ENCODE measurements around the gene MLH3.

Gene MLH3

GRCh38 chr14:74982661-74983060 is 68.6 kb downstream of the MLH3 start:
- no peak for DNase-seq

- DNase-seq: no peak
These were observed 69.4 kb downstream of the MLH3 start for GRCh38 chr14:74981833-74982232.

- no peak for DNase-seq
These were observed 69.8 kb downstream of the MLH3 start for GRCh38 chr14:74981462-74981782.

GRCh38 chr14:74980731-74981461 is 70.4 kb downstream of the MLH3 start:
- DNase-seq: no peak

DNA sequence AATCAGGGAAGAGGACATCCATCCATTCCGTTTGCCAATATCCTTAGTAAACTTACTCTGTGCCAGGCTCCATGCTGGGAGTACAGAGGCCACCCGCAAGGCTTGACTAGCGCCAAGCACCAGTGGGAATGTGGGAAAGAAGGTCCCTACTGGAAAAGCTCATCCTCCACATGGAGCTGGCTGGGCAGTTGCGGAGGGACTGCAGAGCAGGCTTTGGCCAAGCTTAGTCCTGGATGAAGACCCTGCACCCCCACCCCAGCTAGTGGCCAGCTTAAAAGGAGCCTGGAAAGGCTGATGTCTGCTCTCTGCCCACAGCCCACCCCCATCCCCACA is 70.9 kb downstream of the MLH3 start:
- DNase-seq: no peak

DNA sequence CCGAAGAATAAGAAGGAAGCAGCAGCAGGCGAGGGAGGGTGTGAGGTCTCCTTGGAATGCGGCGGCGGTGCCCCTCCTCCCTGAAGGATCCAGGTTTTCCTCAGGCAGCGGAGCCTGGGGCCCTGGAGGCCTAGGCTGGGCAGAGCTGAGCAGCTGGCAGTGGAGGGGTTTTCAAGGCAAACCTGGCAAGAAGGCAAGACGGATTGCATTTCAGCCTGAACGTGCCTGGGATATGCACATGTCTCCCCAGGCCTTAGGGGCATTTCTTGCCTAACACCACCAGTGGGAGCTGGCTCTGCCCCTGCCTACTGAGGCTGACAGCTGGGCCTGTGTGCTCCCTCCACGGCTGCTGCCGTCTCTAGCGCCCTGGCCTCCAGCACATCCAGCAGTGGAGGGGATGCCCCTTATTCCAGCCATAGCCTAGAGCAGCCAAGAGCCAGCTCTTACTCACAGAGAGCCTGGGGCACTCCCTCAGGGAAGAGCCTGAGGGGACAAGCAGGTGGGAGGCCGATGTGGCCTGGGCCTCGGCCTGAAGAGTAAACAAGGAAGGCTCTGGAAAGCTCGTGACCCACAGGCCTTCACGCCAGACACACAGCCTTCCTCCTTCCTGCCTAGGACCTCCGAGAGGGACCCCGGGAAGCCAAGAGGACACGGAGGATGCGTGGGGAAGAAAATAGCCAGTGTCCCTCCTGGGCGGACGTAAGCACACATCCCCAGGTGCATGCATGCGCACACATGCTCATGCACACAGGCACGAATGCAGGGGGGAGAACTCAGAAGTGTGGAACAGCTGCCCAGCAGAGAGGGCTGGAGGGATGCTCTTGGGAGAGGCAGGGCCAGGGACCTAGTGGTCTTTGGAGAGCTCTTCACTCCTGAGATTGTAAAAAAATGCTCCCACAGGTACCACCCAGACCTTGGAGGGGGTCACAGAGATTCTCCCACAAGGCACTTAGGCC is 71.5 kb downstream of the MLH3 start:
- no peak for DNase-seq

DNA sequence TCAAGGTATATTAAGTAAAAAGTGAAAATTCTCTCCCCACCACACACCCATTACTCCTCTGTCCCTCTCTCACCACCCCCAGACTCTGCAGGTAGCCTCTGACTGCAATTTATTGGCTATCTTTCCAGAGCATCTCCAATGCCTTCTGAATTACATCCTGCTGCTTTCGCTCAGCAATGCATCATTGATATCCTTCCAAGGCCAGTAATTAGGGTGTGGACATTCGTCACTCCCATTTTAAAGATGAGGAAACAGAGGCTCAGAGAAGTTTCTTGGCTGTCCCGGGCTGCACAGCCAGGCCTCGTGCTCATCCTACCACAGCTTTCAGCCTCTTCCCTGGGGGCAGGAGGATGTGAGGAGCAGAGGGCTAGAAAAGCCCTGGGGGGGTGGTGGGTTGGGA is 72.2 kb downstream of the MLH3 start:
- no peak for DNase-seq

DNA sequence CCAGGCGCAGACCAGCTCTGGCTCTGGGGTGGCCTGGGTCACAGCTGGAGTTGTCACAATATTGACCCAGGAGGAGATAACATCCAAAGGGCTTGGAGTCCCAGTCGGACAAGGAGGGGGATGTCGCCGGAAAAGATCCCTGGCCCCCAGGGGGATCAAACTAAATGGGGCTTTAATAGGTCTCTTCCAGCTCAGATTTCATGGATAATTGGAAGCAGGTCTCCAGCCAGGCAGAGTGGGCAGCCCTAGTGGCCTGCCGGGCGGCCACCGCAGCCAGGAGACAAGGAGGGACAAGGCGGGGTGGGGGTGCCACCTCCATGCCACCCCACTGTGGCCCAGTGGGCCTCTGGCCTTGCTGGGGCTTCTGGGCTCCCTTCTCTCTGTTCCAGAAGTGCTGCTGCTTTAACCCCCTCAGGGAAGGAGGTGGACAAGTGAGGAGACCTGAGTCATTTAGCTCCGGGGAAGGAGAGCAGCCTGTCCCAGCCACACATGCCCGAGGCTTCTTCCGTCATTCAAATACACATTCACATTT is 72.8 kb downstream of the MLH3 start:
- DNase-seq: no peak

DNA sequence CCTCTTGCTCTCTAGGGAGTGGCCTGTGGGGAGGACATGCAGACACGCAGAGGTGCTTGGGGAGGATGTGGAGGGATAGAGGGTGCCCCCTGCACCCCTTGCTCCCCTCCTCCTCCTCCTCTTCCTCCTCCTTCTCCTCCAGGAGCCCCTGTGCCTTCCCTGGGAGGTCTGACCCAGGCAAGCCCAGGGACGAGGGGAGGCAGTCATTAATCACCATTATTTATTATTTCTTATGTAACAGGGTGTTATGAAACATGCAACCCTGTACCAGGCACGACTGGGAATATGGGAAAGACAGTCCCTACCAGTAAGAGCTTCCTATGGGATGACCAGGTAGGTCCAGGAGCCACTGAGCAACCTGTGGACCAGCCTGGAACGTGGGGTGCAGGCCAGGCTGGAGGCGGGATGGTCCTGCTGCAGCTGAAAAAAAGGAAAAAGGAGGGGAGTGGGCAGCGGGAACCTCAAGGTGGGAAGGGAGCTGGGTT is 73.3 kb downstream of the MLH3 start:
- DNase-seq: no peak

DNA sequence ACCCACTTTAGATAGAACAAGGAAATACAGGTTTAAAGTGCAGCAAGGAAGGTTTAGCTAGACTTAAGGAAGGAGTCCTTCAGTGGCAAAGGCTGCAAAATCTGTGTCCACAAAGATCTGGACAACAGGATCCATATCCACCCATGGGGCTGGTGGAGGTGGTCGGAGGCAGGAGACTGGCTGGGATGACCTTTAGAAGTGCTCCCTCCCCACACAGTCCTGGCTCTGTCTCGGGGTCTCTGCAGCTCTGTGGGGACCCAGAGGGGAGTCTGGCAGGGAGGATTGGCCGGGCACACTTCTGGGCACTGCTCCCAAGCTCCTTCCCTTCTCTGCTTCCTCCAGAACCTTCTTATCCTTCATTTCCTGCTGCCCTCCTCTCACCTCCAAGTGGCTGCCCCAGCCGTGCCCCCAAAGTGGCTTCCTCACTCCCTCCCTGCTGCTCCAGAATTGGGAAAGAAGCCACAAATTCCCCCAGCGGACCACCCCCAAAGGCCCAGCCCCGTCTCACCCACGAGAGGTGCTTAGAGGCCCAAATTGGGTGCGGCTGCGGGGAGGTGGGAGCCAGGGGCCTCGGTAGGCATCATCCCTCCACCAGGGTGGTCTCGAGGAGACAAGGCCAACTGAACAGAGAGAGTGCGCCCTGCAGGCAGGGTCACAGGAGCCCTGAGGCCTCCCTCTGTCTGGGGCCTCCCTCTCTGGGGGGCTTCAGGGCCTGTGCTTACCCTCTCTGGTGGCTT is 73.9 kb downstream of the MLH3 start:
- DNase-seq: no peak

DNA sequence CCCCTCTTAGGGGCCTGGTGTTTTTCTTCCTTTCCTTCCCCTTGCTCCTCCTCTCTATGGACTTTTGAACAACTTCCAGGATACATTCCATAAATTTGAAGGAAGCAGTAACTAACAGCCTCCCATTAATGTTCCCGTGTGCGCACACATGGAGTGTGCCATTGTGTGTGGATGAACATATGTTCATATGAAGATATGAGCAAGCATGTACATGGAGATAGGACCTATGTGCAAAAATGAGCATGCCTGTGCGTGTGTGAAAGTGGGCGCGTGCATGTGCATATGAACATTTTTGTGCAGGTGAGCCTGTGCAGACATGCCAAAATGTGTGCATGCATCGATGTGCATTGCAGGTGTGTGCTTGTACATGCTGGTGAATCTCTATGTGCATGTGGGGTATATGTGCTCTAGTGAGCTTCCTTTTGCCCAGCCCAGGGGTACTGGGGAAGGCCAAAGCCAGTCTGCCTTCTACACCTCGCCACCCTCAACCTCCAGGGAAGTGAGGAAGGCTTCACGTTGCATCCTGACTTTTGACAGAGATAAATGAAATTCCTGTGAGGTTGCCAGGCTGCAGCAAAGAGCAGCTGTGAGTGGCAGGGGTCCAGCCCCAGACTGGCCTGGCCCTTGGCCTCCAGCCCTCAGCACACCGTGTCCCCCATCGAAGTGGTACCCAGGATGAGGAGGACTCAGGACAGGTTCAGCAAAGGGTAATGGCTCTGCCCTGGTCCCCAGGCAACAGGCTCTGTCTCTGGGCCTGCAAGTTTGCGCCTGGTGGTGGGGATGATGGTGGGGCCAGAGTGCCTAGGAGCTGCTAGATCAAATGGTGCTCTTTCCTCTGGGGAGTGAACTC is 74.8 kb downstream of the MLH3 start:
- no peak for DNase-seq

DNA sequence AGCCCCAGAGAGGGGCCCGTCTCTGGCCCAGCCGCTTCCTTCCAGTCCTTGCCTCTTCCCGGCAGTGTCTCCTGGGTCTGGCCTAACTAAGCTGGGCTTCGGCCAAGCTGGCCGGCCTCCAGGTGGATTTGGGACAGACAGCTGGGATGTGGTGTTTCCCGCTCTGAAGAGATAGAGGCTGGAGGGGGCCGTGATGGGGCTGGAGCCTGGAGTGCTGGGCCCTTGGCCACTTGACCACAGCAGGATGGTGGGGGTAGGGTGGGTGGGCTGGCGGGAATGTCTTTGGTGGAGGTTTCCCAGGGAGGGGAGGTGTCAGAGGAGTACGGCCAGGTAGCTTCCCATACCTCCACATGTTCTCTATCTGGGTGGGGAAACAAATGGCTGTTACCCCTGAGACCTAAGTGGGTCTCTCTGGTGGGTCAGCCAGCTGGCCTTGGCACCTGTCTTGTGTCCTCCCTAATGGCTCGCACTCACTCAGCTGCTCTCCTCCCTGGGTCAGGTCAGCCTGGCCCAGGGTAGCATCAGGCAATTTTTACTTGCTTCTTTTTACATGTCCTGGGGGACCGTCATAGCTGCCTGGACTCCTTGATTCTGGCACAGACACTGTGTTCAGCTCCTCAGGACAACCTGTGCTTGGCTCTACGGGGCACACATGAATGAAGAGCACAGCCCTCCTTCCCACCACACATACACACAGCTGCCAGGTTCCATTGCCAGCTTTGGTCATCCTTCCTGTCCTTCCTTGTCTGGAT is 76.0 kb downstream of the MLH3 start:
- no peak for DNase-seq

DNA sequence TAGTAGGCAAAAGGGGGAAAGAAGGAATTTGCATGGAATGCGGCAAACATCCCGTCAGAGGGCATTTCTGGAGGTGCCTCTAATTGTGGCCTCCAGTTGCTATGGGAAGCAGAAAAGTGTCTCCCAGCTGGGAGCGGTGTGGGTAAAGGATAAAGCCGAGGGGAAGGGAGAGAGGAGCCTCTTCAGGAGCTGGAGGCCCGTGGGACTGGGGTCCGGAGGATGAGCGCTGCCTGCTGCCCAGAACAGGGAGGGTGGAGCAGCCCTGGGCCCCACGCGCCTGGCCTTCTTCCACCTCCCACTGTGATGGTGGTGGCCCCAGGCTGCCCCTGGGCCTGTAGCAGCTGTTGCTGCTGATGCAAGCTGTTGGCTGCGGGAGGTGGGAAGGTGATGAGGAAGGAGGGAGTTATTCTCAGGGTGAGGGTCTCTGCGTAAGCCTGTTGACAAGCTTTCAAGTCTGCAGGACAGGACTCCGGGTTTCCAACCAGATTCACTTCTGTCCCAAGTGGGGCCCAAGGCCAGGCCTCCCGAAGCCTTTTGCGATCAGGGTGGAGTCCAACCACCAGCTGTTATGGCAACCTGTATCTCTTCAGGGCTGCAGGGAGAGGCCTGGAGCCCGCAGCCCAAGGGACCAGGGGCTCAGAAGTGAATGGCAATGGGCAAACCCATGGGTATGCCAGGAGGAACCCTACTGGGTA is 76.8 kb downstream of the MLH3 start:
- no peak for DNase-seq

GRCh38 chr14:74973905-74974363 is 77.3 kb downstream of the MLH3 start:
- no peak for DNase-seq

GRCh38 chr14:74973003-74973653 is 78.1 kb downstream of the MLH3 start:
- DNase-seq: no peak

DNA sequence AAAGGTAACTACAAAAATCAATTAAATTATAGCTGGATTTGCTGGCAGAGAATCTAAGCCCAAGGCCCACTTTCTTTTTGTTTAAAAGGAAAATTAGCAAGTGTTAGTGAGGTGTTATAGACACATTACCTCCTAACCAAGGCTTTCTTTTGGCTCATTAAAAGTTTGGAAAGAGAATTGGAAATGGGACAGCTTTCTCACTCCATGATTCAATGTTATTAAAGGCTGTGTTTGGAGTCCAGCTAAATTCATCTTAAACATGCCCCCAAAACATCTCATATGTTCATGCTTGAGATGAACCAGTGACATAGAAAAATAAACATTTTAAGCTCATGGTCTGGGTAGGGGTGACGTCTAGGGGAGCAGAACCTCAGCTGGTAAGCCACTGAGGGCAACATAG is 82.5 kb downstream of the MLH3 start:
- no peak for DNase-seq

DNA sequence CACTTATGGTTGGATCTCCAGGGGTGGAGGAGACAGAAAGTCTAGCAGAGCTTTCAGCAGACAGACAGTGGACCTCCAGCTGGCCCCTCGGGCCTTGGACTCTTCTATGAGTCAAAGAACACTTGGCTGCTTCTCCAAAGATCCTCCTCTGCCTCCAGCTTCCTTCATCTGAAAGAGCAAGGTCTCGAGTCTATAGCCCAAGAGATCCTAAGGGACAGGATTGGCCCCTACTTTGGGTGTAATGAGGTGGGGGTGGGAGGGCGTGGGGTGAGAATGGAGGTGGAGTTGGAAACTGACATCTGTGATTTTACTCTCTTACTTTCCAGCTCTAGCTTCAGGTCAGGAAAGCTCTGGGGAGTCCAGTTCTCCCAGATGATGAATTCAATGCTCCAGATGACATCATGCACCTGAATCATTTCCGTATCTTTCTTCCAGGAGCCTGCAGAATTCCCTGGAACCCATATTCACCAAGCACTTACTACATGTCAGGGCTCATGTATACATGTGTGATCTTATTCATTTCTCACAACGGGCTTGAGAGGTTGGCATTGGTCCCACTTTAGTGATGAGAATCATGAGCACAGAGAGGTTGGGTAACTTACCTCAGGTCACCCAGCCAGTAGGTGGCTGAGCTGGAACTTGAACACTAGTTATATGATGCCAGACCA is 85.6 kb downstream of the MLH3 start:
- no peak for DNase-seq

GRCh38 chr14:74964787-74965485 is 86.3 kb downstream of the MLH3 start:
- DNase-seq: no peak
